ENCODE results near the gene AOC1. TPM values are rescaled to one million over a fixed set of nuclear protein-coding genes. Genes with fewer than 3 reads are reported as not detected.

The AOC1 gene
- not detected in 2 replicates for total RNA-seq

DNA sequence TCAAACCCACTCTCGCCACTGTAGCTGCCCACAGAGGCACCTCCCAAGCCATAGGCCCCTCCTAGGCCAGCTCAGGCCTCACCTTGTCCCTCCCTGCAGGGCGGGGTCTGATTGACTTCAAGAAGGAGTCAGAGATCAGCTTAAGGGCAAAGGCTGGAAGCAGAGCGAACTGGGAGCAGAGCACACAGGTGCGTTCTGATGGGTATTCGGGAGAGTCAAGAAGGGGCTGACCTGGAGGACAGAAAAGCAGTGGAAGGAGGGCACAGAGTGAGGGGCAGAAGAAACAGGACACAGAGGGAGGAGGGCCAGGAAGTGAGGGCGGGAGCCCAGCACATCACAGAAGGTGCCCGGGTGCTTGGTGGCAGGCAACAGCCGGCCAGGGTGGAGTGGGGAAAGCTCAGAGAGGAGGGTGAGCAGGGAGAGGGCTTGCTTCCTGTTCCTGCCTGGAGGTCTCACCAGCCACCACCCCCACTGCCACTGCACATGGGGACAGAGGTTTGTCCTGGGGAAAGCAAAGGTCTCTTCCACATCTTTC is at the start of gene AOC1:
Gene AOC1, plus strand, starts transcription at position 147 of the 535 bp plus-strand sequence. CDS start 3,954 bp downstream, outside the sequence.

Other genes starting within 250 kb of the AOC1 start
- gene GIMAP6, start 220.1 kb upstream of the AOC1 start, total RNA-seq: 0.39 and 1.0 TPM in 2 replicates
- gene GIMAP2, start 166.8 kb upstream of the AOC1 start, total RNA-seq: 1.0 and 2.1 TPM in 2 replicates
- under 0.01 TPM in 1 of 2 replicates, not detected in the other for gene GIMAP1, start 135.9 kb upstream of the AOC1 start, total RNA-seq
- gene GIMAP5, start 115.1 kb upstream of the AOC1 start, total RNA-seq: 0.13 TPM in 1 of 2 replicates, not detected in the other
- 14.3 TPM in 1 of 2 replicates, not detected in the other for gene TMEM176B, start 52.2 kb upstream of the AOC1 start, total RNA-seq
- 19.9 TPM in 1 of 2 replicates, not detected in the other for gene TMEM176A, start 51.7 kb upstream of the AOC1 start, total RNA-seq
- gene KCNH2, start 125.8 kb downstream of the AOC1 start, total RNA-seq: under 0.01 and 0.16 TPM in 2 replicates
- gene NOS3, start 138.5 kb downstream of the AOC1 start, total RNA-seq: 1.4 and 4.5 TPM in 2 replicates
- 0.13 and 0.64 TPM in 2 replicates for gene ATG9B, start 172.0 kb downstream of the AOC1 start, total RNA-seq
- gene ABCB8, start 175.9 kb downstream of the AOC1 start, total RNA-seq: 17.0 and 45.3 TPM in 2 replicates
- 0.13 and 0.96 TPM in 2 replicates for gene ASIC3, start 196.0 kb downstream of the AOC1 start, total RNA-seq
- 19.9 and 21.6 TPM in 2 replicates for gene CDK5, start 205.4 kb downstream of the AOC1 start, total RNA-seq
- 98.3 and 113 TPM in 2 replicates for gene SLC4A2, start 207.1 kb downstream of the AOC1 start, total RNA-seq
- gene FASTK, start 228.3 kb downstream of the AOC1 start, total RNA-seq: 46.5 and 52.5 TPM in 2 replicates
- 55.1 and 58.2 TPM in 2 replicates for gene TMUB1, start 231.0 kb downstream of the AOC1 start, total RNA-seq
- gene AGAP3, start 234.0 kb downstream of the AOC1 start, total RNA-seq: 25.5 and 34.6 TPM in 2 replicates